GM21825 (cell line): ENCODE results near the gene PCSK6.
"Not testable (repeated sequence)": the region's sequence is repeated elsewhere in the genome, so short reads cannot be mapped to it uniquely, and the experiment has no call there.

Experiments used
- ATAC-seq: cut with Tn5 transposase; IDR thresholded peaks from one replicate; pipeline ENCODE4 v1.9.1; 2021; ENCODE audit warnings: mild to moderate bottlenecking, moderate library complexity; ENCODE audit not compliant: unreplicated experiment

Gene PCSK6

DNA sequence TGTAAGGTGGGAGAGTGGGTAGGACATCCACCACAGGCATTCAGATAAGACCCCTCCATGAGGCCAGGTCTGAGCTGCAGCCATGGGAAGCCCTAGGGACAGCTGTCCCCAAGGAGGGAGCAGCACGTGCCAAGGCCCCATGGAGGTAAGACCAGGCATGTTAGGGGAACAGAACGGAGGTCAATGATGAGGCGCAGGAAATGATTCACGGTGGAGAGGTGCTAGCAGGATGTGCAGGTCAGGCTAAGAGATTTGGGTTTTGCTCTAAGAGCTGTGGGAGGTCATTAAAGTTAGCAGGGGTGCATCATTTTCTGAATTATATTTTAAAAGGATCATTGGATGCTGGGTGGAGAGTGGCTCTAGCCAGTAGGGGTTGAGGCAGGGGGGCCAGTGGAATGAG is 128.1 kb downstream of the PCSK6 start:
- no peak for ATAC-seq

DNA sequence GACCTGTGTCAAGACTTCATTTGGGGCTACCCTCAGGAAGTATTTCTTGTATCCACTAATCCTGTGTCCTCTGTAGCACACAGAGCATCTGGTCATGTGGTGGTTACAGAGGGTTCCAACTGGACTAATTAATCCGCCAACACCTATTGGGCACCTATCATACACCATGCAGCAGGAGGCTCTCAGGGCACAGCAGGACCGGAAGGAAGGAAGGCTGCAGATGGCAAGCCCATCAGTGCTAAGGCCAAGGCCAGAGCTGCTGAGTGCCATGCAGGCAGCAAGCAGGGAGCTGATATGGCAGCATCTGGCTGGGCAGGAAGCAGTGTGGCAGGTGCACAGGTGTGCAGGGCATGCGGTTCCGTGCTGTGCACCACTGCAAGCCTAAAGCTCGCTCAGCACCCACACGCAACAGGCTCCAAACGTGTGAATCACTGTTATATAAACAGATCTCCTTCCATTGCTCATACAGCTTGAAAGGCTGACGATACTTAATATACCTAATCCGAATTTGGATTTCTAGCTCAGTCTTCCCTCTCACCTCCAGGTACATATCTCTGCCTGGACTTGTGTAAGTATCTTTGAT is 130.1 kb downstream of the PCSK6 start:
- ATAC-seq, result no peak

DNA sequence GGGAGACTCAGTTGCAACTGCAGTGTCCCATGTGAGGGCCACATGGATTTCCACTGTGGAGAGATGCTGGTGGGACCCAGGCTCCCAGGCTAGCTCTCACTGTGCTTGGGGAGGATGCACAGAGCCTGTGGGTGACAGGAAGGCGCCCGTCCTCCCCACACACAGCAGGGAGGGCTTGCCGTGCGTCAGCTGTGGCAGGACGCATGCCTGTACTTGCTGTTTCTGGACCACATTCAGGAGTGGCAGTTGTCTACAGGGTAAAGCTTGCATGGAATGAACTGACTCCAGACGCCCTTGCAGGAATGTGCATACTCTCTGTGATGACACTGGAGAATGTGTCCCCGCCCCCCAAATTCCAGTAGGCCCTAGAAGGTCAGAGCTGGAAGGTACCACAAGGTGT is 130.6 kb downstream of the PCSK6 start:
- no peak for ATAC-seq

DNA sequence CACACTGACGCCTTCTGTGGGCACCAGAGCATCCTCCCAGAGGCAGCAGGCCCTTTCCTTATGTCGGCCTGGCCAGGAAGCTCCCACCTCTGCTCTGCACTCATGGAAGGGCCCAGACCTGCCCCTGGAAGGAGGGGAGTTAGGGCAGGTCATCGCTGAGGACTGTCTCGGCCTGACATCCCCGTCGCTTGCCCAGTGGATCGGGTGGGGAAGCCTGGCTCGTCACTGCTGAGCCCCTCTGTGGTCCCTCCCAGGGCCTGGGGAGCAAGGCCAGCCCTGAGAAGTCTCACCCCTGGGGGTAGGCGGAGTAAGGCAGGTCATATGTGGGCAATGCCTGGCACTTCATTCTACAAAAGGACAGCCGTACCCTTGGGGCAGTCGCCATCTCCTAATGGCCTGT is 131.6 kb downstream of the PCSK6 start:
- no peak for ATAC-seq

DNA sequence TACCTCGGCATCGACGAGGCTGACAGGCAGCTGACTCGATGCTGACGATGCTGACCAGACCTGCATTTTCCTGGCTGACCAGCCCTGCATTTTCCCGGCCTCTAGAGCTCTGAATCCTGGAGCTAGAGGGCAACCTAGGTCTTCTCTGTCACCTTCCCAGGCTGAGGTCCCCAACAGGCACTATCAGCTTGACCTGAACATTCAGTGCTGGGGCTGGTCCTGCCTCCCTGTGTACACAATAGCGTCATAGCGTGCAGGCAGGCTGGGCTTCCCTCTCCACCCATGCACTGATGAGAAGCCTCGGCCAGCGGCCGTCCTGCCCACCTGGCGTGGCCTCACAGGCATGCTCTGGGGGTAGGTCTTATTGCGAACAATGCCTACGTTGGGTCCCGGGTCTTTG is 132.2 kb downstream of the PCSK6 start:
- ATAC-seq, result no peak

DNA sequence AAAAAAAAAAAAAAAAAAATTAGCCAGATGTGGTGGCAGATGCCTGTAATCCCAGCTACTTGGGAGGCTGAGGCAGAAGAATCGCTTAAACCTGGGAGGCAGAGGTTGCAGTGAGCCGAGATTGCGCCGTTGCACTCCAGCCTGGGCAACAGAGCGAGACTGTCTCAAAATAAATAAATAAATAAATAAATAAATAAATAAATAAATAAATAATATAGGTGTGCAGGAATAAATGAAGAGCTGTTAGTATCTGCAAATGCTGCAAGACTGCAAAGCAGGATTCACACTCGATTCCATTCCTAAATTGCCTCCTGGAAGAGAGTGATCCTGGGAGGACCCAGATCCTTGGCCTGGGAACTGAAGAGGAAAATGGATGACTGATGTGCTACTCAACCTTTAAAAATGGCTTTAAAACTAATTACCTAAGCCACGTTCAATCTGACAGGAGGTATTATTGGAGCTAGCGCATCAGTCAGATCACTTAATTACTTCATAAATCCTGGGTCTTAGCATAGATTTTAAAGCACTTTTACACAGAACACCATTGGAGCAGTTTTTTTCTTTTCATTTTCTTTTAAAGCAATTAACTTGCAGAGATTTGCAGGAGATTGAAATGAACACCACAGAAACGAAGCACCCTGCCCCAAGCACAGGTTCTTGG is 132.9 kb downstream of the PCSK6 start:
- ATAC-seq, result not testable (repeated sequence)

DNA sequence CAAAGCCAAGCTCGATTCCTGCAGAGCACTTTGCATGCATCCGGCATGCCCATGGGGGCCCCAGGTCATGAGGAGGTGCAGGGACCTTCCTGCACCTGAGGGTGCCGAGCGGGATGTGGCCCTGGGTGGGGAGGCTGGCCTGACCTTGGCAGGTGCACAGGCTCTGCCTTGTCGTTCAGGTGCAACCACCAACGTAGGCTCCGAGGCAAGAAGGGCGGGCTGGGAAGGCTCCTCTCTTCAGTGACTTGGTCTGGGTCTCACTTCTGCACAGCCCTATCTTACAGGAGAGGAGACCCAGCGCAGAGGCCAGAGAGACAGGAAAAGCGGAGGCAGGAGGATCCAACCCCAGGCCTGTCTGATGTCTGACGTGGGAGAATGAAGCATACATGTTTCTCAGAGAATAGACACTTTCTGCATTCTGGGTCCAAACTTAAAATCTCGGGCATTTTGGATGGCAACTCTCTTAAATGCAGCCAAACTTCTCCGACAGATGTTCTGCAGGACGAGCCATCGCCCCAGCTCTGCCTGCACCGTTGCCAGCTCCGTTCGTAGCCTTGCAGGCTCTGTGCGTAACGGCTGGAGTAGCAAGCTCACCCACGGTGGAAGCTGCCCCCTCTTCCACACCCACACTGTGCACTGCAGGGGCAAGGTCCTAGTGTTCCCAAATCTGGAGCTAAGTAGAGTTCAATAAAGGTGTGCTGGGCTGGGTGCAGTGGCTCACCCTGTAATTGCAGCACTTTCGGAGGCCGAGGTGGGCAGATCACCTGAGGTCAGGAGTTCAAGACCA is 133.6 kb downstream of the PCSK6 start:
- ATAC-seq, result no peak

DNA sequence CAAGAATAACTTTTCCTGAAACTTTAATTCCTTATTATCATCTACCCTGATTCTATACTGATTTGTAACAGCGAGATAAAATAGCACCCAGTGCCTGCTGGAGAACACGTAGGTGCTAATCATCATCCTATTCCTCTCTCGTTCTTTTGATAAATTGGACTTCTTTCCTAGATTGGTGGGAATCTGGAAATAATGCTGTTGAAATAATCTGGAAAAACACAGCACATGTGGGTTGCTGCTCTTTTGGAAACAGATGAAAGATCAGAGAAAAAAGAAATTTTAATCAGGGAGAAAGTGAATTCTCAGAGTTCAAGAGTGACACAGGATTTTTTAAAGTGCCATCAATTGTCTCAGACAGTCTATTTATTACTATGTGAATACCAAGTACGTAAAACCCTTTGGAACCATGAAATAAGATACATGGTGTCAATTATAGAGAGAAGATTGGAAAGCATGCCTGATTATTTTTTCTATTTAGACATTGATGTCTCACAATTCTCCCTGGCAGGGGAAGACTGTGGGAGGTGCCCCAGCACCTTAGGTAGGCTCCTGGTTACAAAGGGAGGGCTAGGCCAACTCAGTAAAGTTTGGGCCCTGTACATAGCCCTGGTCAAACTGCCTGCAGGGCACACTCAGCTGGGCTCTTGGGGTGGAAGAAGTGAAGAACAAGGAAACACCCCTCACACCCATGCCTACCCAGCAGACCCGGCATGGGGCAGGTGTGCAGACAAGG is 134.4 kb downstream of the PCSK6 start:
- ATAC-seq, result no peak

DNA sequence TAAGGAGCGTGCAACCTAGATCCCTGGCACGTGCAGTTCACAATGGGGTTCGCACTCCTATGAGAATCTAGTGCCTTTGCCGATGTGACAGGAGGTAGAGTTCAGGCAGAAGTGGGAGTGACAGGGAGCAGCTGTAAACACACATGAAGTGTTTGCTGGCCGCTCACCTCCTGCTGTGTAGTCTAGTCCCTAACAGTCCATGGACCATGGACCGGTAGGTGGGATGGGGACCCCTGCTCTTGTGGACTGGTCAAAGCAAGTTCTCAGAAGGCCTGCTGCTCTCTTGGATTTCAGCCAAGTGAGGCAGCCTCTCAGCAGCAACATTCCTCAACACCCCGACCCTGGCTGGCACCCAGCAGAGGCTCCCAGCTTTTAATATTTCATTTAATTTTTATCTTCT is 136.3 kb downstream of the PCSK6 start:
- ATAC-seq, result no peak

DNA sequence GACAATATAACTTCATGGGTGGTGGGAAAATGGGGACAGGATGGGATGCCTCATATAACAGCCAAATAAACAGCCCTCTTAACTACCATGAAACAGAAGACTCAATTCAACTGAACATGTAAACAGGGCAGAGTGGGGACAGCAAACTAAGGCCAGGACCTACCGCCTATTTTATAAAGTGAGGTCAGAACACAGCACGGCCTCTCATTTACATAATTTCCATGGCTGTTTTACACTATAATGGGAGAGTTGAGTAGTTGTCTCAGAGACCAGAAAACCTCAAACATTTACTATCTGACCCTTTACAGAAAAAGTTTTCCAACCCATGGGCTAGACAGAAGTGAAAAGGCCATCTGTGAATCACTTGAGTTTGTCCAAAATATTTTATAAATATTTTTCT is 137.8 kb downstream of the PCSK6 start:
- ATAC-seq, result no peak

DNA sequence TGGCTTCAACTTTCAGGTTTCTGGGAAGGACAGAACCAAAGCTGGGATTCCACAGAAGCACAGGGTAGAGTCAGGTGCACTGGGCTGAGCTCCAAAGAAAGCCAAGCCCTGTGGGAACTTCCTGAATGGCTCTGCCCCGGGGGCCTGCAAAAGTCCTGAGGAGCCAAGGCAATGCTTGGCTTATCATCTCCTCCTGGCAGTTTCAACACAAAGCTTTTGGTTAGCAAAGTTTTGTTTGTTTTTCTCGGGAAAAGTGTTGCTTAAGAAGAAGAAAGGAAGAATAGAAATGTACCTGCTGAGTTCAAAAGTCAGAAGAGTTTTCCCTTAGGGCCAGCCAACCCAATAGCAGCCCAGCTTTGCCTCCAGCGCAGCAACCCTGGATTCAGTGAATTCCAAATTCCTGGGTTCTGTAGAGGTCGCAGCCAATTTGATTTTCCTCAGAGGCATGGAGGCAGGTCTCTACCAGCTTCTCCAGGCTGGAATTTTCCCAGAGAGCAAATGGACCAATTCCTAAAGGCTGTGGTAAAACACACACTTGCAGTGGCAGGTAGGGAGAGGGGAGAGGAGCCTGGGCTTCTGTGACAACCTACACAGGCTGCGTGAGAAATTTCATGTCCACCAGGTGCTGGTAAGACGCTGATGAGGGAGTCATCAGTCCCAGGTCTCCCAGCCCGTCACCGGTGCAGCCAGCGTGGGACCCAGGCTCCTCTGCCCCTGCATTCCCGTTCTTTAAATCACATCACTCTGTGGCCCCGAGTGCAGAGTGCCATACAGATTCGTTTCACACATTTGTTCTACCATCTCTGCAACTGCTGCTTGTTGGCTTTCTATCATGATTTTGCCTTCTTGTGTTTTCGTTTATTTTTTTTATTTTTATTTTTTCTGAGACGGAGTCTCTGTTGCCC is 140.2 kb downstream of the PCSK6 start:
- no peak for ATAC-seq

DNA sequence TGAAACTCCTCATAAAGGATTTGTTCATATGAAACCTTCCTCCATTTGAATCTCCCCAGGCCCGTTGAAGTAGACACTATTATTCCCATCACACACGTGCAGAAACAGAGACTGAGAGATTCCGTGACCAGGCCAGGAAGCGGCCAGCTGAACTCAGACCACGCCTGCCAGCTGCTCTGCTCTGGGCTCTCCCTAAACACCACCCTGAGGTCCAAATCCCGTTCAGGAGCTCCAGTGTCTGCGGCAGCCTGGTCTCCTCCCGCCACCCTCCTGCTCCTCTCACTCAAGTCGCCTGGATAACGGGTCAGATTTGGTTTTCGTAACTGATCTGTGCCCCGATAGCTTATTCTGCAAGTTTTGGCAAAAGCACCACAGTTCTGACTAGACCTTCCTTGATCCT is 140.9 kb downstream of the PCSK6 start:
- ATAC-seq, result no peak

DNA sequence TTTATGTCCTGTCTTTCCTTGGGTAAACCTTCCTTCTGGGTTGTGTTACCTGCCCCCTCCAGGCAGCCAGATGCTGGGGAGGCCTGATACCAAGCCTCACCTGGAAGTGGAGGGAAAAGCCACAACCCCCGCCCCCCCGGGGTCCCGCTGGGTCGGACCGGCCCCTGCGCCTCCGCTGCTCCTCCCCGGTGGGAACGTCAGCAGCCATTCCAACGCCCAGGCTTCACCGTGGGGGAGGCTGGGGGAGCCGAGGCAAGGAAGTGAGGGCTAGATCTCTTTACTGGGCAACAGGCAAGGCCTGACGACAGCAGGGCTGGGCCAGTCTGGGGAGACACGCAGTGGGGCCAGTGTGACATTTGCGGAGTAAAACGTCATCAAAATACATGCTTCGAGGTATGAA is 141.5 kb downstream of the PCSK6 start:
- no peak for ATAC-seq

DNA sequence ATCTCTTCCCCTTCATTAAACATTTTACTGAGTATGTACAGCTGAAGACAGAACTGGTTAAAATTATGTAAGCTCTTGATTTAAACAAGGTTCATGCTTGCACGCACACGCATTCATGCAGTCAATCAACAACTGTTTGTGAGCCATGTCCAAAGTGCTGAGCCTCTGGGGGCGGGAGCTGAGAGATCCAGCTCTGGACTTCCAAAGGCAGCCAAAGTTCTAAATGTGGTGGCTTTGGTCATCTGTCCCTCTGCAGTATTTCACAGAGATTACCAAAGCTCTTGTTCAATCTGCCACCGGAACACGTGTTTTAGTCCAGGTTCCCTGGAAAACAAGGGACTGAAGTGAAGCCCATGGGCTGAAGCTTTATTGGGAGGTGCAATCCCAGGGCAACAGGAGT is 142.1 kb downstream of the PCSK6 start:
- ATAC-seq, result no peak

DNA sequence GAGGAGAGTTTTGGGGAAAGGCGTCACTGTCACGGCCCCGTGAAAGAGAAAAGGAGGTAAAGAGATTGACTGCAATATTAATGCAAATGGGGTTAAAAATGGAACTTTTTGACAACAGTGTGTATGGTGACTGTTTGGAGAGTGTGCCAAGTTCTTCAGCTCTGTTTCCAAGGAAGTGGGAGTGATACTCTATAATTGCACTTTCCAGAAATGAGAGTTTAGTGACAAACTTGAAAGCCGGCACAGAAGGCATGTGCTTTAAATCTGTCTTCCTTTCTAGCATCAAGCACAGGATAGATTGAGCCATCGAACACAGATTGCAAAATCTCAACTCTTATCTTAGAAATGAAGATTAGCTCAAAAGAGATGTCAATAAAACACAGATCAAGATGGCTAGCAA is 142.6 kb downstream of the PCSK6 start:
- ATAC-seq, result no peak

DNA sequence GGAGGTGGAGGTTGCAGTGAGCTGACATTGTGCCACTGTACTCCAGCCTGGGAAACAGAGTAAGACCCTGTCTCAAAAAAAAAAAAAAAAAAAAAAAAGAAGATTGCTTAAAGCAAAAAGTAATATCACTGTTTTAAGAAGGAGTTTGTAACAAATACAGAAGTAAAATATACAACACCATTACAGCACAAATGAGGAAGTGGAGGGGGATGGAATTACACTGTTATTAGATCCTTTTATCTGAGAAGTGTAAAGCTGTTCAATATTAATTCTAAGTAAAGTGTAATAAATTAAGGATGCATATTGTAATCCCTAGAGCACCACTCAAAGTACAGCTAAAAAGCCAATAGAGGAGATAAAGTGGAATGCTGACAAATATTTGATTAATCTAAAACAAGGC is 147.5 kb downstream of the PCSK6 start:
- no peak for ATAC-seq

DNA sequence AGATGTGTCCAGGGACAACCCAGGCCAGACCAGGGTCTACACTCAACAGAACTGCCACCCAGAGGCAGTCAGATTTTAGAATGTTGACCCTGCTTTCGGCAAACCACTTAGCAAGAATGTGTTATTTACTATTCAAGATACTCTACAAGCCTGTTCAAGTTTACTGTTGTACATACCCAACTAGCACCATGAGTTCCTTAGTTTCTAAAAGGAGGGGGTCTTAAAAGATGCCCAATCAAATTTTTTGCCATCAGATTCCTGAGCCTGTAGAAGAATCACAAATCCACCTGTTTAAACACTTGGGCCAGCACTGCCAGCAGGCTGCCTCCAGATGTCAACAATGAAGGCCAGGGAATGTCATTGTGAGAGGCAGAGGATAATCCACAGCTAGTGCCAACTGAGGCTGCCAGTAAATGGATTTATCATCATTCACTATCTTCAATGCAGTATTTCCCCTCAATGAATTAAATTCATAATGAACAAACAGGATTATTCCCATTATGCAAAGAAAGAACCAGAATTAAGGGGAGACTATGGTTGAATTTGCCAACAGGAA is 150.9 kb downstream of the PCSK6 start:
- ATAC-seq, result no peak

DNA sequence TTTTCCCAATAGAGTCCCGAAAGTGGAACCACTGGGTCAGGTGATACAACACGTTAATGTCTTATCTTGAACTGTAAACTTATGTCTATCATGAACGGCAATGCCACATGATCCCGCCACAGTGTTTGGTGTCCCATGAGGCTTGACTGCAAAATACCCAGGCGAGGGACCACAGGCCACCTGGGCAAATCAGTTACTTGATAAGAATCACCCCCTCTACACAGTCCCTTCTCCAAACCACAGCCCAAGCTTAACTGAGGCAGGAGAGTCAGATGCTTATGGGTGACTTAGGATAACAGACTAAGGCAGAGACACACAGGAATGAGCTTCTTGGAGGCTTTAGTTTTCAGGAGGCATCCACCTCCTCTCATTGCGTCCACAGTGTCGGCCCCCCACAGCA is 151.5 kb downstream of the PCSK6 start:
- ATAC-seq, result no peak

DNA sequence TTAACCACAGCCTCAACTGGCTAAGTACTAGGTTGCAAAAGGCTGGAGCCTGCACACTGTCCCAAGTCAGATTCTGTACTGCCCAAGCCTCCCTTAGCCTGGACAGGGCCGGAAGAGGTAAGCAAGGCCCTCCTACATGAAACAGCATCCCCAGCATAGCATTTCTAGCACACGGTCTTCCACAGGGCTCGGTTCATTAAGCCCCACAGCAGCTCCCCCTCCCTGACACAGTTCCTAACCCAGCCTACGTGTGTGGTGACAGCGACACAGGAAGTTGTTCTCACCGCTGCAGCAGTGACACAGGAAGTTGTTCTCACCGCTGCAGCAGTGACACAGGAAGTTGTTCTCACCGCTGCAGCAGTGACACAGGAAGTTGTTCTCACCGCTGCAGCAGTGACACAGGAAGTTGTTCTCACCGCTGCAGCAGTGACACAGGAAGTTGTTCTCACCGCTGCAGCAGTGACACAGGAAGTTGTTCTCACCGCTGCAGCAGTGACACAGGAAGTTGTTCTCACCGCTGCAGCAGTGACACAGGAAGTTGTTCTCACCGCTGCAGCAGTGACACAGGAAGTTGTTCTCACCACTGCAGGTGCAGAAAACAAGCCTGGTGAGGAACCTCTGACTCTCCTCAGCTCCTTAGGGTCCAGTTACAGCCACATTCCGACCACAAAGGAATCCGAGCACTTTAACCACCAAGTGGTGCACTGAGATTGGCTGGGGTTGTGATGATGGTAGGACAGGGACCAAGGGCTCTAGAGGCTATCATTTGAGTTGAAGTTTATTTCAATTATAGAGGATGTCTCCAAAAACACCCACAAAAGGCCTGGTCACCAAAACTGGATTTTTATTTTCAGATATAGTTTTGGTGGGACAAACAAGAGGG is 155.4 kb downstream of the PCSK6 start:
- ATAC-seq, result not testable (repeated sequence)
